ENCODE measurements around the gene GABRB1. TPM values are rescaled to one million over a fixed set of nuclear protein-coding genes. Genes with fewer than 3 reads are reported as not detected.

Gene GABRB1
- total and polyA plus RNA-seq, 2 experiments from 2014 or later, result 0.26 to 0.97 TPM

GRCh38 chr4:47474799-47475198 lies 443.4 kb downstream of the GABRB1 start:
- H3K27me3 Mint-ChIP-seq (ENCODE audit: insufficient read depth, low read depth, poor library complexity), result peaks cover 2% of the 10 kb centered on the region
- no peaks in the 10 kb centered on the region for H4K20me1 ChIP-seq (replicated peaks; ENCODE audit: insufficient read depth)

More at GRCh38 chr4:47474799-47475198, 443.4 kb downstream of the GABRB1 start:
- H3K9me3 Mint-ChIP-seq, result no peaks in the 10 kb centered on the region
- no peaks in the 10 kb centered on the region for H3K79me2 ChIP-seq (replicated peaks; ENCODE audit: insufficient read depth)
- H2AFZ ChIP-seq, result no peak overlapping the region
- peaks cover 11% of the 10 kb centered on the region for H3K4me1 Mint-ChIP-seq
- no peaks in the 10 kb centered on the region; the same call in 1 of the 2 replicates for H3K9me2 ChIP-seq (ENCODE audit: insufficient read depth)
- no peaks in the 10 kb centered on the region for H3K36me3 ChIP-seq (ENCODE audit: insufficient read depth)
- H3K4me3 ChIP-seq, result no peak overlapping the region
- TF ChIP-seq CTCF (conservative IDR thresholded peaks at IDR 0.05; ENCODE audit: low read depth in 2 of 2) (no peak), REST (IDR thresholded peaks at IDR 0.05; ENCODE audit: unreplicated experiment) (no peak), NANOG (IDR thresholded peaks at IDR 0.05; ENCODE audit: borderline replicate concordance) (no peak), EZH2phosphoT487 (IDR thresholded peaks at IDR 0.05; ENCODE audit: unreplicated experiment) (no peak), CREB1 (CRISPR knock-in tag; IDR thresholded peaks at IDR 0.05; ENCODE audit: low read depth) (no peak), POLR2AphosphoS5 (IDR thresholded peaks at IDR 0.05; ENCODE audit: low read depth) (no peak), STAT1 (IDR thresholded peaks at IDR 0.05; ENCODE audit: unreplicated experiment) (no peak), EZH2 (IDR thresholded peaks at IDR 0.05; ENCODE audit: low read depth, unreplicated experiment) (no peak), ETS1 (IDR thresholded peaks at IDR 0.05) (no peak), ZNF331 (CRISPR knock-in tag; IDR thresholded peaks at IDR 0.05; ENCODE audit: low read depth) (no peak), ZNF462 (CRISPR knock-in tag; IDR thresholded peaks at IDR 0.05) (no peak), JUNB (IDR thresholded peaks at IDR 0.05; ENCODE audit: unreplicated experiment) (no peak), ZNF114 (CRISPR knock-in tag; IDR thresholded peaks at IDR 0.05) (no peak)
- H3F3A ChIP-seq (replicated peaks; ENCODE audit: low read depth), result no peaks in the 10 kb centered on the region
- no peaks in the 10 kb centered on the region for H3K36me3 Mint-ChIP-seq (ENCODE audit: low read depth)
- no peaks in the 10 kb centered on the region for H3K4me1 ChIP-seq (ENCODE audit: insufficient read depth)
- H3K4me3 Mint-ChIP-seq, result no peak overlapping the region
- no peak overlapping the region for H3K27ac ChIP-seq (ENCODE audit: low read depth)
- no peak overlapping the region for H3K27ac Mint-ChIP-seq
- no peaks in the 10 kb centered on the region for H3K27me3 ChIP-seq (ENCODE audit: insufficient read depth)
- no peak for ATAC-seq
- no peak for DNase-seq (ENCODE audit: low spot score)
- H3K4me2 ChIP-seq, result no peak overlapping the region

Measured in GM23338 (cell line).